Stimulated activated CD8-positive, alpha-beta memory T cell treated with anti-CD3 and anti-CD28 coated beads, Interleukin-4, amount 100 ng/mL, for 4 hours (primary cell): ENCODE measurements around the gene IDH2.
"Not testable (repeated sequence)": the region's sequence is repeated elsewhere in the genome, so short reads cannot be mapped to it uniquely, and the experiment has no call there.

ENCODE experiments used
- DNase-seq, 2 donors: peaks; one replicate each; pipeline ENCODE4 v3.0.0-alpha.2; 2020; ENCODE audit warnings: low read depth in 2 of 2, low spot score in 1 of 2

IDH2 gene

DNA sequence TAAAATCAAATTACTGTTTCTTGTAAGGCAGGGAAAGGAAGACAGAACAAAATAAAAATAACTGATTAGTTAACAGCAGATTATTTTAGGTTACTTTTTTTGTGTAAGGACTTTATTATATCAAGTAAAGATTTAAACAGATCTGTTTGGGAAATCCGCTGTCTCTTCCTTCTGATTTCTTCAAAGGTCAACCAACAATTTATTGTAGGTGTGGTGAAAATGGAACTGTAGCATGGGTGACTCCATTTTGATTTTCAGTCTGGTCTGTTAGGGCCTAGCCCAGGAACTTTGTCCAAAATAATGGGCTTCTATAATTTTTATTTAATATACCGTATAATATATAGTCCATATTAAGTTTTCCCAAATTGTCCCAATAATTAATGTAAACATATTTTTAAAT is 13.5 kb upstream of the IDH2 start:
- no peak for DNase-seq

- no peak for DNase-seq
Measured at GRCh38 chr15:90114451-90114901, 12.2 kb upstream of the IDH2 start.

DNA sequence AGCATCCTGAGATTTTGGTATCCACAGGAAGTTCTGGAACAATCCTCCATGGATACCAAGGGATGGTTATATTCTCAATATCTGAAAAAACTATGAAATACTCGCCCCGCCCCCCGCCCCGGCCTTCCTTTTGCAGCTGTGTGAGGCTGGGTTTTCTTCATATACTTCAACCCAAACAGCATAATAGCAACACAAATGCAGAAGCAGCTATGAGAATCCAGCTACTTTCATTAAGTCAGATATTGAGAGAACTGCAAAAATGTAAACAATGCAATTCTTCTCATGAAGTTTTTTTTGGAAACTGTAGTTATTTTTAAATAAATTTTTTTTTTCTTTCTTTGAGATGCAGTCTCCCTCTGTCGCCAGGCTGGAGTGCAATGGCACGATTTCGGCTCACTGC is 10.9 kb upstream of the IDH2 start:
- no peak for DNase-seq

DNA sequence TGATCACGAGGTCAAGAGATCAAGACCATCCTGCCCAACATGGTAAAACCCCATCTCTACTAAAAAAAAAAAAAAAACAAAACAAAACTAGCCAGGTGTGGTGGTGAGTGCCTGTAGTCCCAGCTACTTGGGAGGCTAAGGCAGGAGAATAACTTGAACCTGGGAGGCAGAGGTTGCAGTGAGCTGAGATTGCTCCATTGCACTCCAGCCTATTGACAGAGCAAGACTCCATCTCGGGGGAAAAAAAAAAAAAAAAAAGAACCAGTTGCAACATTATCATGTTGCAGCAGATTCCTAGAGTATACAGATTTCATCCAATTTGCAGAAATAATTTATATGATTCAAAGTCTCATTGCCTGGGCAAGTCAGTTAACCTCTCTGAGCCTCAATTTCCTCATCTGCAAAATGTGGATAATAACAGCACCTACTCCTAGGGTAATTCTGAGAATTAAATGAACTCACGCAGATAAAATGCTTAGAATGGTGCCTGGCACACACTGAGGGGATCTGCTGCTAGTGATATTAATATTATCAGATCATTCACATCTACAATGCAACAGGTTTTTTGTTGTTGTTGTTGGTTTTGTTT is 7.0 kb upstream of the IDH2 start:
- DNase-seq, result not testable (repeated sequence)

DNA sequence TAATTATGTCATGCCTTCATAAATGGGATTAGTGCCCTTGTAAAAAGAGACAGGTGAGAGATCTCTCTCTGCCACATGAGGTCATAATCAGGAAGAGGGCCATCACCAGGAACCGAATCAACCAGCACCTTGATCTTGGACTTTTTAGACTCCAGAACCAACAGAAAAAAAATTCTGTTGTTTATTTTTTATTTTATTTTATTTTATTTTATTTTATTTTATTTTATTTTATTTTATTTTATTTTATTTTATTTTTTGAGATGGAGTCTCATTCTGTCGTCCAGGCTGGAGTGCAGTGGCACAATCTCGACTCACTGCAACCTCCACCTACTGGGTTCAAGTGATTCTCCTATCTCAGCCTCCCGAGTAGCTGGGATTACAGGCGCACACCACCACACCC is 5.8 kb upstream of the IDH2 start:
- not testable (repeated sequence) for DNase-seq

DNA sequence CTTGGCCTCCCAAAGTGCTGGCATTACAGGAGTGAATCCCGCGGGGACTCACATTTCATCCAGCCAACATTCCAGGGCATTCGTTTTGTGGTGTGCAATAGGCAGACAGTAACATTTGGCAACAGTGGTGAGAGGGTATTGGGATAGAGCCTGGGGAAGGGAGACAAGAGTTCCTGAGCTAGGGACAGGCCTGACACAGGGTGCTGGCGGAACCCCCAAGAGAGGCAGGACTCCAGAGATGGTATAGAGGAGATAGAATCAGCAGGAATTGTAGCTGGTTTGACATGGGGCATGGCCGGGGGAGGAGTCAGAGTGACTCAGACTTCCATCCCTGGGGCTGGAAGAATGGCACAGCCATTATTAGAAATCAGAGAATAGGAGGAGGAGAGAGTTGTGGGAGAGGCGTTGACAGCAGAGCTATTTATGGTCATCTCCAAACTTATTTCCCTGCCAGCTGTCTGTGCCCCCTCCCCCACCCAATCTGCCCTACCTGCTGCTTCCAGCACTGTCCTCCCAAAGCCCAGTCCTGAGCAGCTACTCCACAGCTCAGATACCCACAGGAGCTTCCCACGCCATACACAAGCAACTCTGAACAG is 4.4 kb upstream of the IDH2 start:
- no peak for DNase-seq

- DNase-seq, result no peak
Measured at GRCh38 chr15:90105521-90105920, 3.3 kb upstream of the IDH2 start.

GRCh38 chr15:90104551-90104950 is 2.3 kb upstream of the IDH2 start:
- no peak for DNase-seq

DNA sequence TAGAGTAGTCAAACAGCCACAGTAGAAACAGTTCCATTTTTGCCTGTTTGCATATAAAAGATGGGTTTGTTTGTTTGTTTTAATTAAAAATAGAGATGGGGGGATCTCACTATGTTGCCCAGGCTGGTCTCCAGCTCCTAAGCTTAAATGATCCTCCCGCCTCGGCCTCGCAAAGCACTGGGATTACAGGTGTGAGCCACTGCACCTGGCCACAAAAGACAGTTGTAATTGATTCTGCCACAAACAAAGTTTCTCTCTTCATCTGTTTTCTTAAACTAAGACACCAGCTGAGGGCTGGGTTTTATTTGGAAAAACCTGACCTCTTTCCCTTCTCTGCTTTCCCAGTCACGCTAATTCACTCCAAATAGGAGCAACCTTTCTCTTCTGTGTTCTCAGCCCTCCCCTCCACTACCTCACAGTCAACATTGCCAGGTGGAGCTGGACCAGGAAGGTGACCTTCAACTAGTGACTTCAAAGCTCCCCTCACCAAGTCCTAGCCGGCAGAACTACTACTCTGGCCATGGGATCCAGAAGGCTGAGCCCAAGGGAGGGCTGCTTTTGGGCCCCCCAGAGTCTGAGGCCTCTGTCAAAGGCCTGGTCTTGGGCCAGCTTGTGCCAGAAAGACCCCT is 1.5 kb upstream of the IDH2 start:
- no peak for DNase-seq

DNA sequence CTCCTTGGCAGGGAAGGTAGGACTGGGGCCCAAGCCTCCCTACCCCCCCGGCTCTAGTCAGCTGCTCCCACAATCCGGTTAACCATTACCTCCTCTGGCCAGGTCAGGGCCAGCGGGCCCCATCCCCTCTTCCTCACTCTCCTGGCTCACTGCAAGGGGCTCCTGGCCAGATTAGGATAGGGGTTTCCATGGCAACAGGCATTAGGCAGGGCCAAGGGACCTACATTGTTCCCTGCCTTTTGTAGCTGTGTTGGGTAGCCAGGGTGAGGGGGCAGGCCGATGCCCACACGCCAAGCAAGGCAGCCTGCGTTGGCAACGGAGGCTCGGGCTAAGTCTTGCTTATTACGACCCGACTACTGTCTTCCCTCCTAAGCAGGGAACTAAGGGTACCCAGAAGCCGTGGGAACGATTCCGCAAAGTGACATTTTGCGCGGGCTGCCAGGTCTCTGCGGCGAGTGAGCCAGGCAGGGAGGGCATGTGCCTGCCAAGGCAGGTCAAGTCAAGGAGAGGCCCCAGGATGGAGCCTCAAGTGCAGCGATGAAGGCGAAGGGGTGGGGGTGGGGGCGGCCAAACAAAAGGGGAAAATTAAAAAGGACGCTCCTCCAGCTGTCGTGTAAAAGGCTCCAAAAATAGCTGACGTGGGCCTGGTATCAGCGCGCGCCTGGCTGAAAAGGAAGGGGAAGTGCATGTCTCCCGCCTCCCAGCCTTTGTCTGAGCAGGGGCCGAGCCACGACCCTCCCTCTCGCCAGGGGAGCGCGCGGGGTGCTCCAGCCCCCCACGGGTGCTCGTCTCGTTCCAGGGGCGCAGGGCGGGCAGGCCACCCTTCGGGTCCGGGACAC is 919 bp downstream of the IDH2 start:
- no peak for DNase-seq

- DNase-seq, result no peak
Measured at GRCh38 chr15:90099868-90100831, 2.1 kb downstream of the IDH2 start.

- no peak for DNase-seq
Measured at GRCh38 chr15:90099072-90099867, 3.0 kb downstream of the IDH2 start.

GRCh38 chr15:90097475-90097874 is 4.8 kb downstream of the IDH2 start:
- peak in 1 of 2 donors; percentile 41 for DNase-seq

DNA sequence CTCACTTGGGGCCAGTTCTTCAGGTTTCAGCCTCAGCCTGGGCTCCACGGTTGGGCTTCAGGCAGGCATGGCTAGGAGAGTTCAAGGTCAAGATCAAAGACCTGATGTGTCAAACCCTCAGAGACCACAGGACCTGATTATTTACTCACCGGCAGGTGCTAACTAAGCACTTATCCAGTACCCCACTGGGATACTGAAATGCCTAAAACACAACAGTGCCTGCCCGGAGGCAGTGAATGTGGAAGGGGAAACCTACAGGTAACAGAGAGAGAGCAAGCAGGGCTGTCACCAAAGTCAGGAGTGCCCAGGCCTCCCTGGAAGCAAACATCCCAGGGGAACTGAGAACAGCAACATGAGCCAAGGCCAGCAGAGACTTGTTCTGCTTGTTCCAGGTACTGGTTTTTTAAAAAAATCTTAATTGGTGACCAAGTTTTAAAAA is 6.7 kb downstream of the IDH2 start:
- DNase-seq, result no peak

DNA sequence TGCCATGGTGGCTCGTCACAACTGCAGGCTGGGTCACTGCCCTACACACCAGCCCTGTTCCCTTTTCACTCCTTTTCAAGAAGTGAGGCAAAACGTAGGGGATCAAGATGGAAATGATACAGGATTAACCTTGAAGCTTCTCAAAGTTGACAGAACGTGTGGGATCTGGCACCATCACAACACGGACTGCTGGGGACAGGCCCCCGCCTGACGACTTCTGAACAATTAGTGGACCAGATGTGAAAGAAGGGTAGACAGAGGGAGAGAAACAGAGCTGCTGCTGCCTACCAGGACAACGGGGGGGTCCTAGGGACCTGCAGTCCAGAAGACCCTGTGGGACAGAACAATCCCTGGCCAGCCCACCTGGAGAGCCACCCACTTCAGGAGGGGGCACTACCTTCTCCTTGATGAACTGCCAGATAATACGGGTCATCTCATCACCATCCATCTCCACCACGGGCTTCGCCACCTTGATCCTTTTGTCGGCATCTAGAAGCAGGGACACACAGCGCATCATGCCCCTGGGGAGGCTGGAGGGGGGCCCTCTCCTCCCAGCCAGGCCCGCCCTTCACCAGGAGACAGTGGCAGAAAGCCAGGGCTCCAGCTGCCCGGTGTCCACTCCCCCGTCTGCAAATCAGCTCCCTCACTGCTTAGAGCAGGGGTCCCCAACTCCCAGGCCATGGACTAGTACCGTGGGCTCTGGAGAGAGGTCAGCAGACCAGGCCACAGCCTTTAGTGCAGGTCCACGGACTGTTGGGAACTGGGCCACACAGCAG is 10.9 kb downstream of the IDH2 start:
- no peak for DNase-seq

DNA sequence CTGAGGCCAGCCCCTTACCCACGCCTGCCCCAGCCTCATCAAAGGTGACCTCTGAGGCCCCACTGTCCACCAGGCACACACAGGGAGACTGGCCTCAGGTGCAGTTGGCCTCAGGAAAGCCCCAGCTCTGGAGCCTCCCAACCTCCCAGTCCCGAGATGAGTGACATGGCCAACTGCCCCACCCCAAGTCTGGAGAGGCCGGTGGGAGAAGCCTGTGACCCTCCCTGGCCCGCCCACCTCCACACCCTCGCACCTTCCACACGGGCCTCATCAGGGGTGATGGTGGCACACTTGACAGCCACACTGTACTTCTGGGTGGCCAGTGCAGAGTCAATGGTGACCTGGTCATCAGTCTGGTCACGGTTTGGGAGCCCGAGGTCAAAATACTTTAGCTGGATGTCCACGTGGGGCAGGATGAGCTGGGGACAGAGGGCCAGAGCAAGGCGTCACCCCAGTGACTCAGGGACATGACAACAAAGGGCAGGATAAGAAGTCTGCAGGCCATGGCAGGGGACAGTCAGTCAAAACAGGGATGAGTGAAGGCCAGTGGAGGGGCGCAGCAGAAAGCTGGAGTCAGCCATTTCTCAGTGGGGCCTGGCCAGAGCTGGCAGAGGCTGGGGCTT is 11.9 kb downstream of the IDH2 start:
- DNase-seq, result no peak

DNA sequence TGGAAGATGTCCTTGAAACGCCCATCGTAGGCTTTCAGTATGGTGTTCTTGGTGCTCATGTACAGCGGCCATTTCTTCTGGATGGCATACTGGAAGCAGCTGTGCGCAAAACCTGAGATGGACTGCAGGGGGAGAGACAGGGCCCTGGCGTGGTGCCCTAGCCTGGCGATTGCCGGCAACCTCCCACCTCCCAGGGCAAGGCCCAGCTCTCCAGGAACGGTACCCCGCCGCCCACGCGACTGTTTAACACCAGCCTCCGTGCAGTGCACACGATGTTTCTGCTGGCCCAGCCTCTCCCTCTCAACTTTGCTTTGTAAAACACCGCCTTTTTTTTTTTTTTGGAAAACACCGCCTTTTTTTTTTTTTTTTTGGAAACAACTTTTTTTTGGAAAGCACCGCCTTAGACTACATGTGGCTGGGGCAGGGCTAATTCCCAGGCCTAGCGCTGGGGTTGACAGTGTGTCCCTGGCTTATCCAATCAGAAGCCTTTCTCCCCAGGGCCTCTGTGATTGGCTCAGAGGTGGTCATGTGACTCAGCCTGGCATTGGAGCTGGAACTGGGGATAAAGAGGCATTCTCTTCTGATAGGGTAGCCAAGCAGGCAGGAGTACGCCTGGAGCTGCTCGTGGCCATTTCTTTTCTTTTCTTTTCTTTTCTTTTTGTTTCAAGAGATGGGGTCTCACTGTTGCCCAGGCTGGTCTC is 14.7 kb downstream of the IDH2 start:
- DNase-seq, result no peak

GRCh38 chr15:90086868-90087268 is 15.4 kb downstream of the IDH2 start:
- DNase-seq, result peak in 1 of 2 donors; percentile 21
